ENCODE results near the gene RBMY1D.

DNA sequence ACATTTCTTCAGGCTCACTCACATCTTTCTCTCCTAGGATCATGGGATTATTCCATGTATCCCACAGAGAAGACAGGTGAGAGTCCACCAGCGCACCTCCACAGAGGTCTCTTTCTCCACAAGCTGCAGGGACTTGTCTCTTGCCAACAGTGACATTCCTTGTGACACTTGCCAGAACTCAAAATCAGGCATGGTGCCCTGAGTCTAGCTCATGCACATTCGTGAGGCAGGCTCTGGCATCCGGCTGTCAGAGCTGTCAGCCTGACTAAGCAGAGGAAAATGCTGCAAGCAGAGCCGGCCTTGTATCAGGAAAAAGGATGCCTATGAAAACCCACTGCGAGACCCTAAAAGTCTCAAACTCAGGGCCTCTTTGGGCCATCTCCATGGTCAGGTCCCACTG, 54.8 kb downstream of the RBMY1D start:
- TF ChIP-seq SIN3A (IDR thresholded peaks at IDR 0.05; ENCODE audit: borderline replicate concordance, insufficient read depth, low read length) (no peak), REST (IDR thresholded peaks at IDR 0.05; ENCODE audit: insufficient read depth in 1 of 2, low read depth in 2 of 2, low read length in 2 of 2) (no peak), POLR2AphosphoS5 (IDR thresholded peaks at IDR 0.05; ENCODE audit: low read depth, low read length) (no peak), FOXP2 (optimal IDR thresholded peaks at IDR 0.05; ENCODE audit: borderline replicate concordance, extremely low read depth, extremely low read length, insufficient read depth) (no peak), TAF1 (IDR thresholded peaks at IDR 0.05; ENCODE audit: borderline replicate concordance, insufficient read depth, low read length) (no peak)

Data from PFSK-1 (cell line).